ENCODE measurements around the gene PNPLA7.

The PNPLA7 gene

GRCh38 chr9:137492464-137493363 is 57.5 kb downstream of the PNPLA7 start:
- DNase-seq (ENCODE audit: low read depth) = no peak
- no peak overlapping the region for H3K4me3 ChIP-seq (ENCODE audit: low read depth, low read length)
- no peak for TF ChIP-seq CTCF (IDR thresholded peaks at IDR 0.05; ENCODE audit: control insufficient read depth, extremely low read depth, insufficient read depth)

GRCh38 chr9:137491735-137492432 is 58.3 kb downstream of the PNPLA7 start:
- no peak for DNase-seq (ENCODE audit: low read depth)
- no peak for TF ChIP-seq CTCF (IDR thresholded peaks at IDR 0.05; ENCODE audit: control insufficient read depth, extremely low read depth, insufficient read depth)
- H3K4me3 ChIP-seq (ENCODE audit: low read depth, low read length) = no peak overlapping the region

- no peak for TF ChIP-seq CTCF (IDR thresholded peaks at IDR 0.05; ENCODE audit: control insufficient read depth, extremely low read depth, insufficient read depth)
These were observed 59.5 kb downstream of the PNPLA7 start for GRCh38 chr9:137490532-137491186.

GRCh38 chr9:137488906-137489305 is 61.3 kb downstream of the PNPLA7 start:
- no peak for DNase-seq (ENCODE audit: low read depth)
- TF ChIP-seq CTCF (IDR thresholded peaks at IDR 0.05; ENCODE audit: control insufficient read depth, extremely low read depth, insufficient read depth) = no peak
- H3K4me3 ChIP-seq (ENCODE audit: low read depth, low read length) = no peak overlapping the region

More at GRCh38 chr9:137490532-137491186, 59.5 kb downstream of the PNPLA7 start:
- no peak for DNase-seq (ENCODE audit: low read depth)
- H3K4me3 ChIP-seq (ENCODE audit: low read depth, low read length) = no peak overlapping the region

- peak overlapping the region; percentile 35 for H3K4me3 ChIP-seq (ENCODE audit: low read depth, low read length)
- TF ChIP-seq CTCF (IDR thresholded peaks at IDR 0.05; ENCODE audit: control insufficient read depth, extremely low read depth, insufficient read depth) = no peak
- no peak for DNase-seq (ENCODE audit: low read depth)
These were observed 61.9 kb downstream of the PNPLA7 start for GRCh38 chr9:137488327-137488653.

- peak; percentile 54 for DNase-seq (ENCODE audit: low read depth)
- no peak for TF ChIP-seq CTCF (IDR thresholded peaks at IDR 0.05; ENCODE audit: control insufficient read depth, extremely low read depth, insufficient read depth)
These were observed 62.5 kb downstream of the PNPLA7 start for GRCh38 chr9:137487454-137488326.

More at GRCh38 chr9:137487454-137488326, 62.5 kb downstream of the PNPLA7 start:
- peak overlapping the region; percentile 35 for H3K4me3 ChIP-seq (ENCODE audit: low read depth, low read length)

Data from LNCaP clone FGC (cell line).